PC-3 (cell line): ENCODE data around the gene ANK2. TPM values are rescaled to one million over a fixed set of nuclear protein-coding genes. Genes with fewer than 3 reads are reported as not detected.

Experiments used
- ATAC-seq: fragments of 200-7000 bp; cut with Tn5 transposase; 2 replicates; pipeline ENCODE4 v1.9.1; 2020; ENCODE audit warnings: mild to moderate bottlenecking, moderate library complexity
- BruUV-seq: library from RNA; stranded (reverse); fragments of 400-500 nt; replicated peaks from 2 replicates; lab custom pipeline; 2021; lab: Mats Ljungman, UMichigan
- CTCF ChIA-PET: fragments of 300-600 bp; sonication (Branson Sonifier 250); formaldehyde crosslinking; loops from one replicate; lab custom pipeline; 2022; ENCODE audit warnings: antibody characterized with exemption; lab: Charles Lee
- POLR2A ChIA-PET: fragments of 300-600 bp; sonication (Branson Sonifier 250); formaldehyde crosslinking; loops from one replicate; lab custom pipeline; 2022; ENCODE audit warnings: antibody characterized with exemption; ENCODE audit not compliant: unreplicated experiment; lab: Charles Lee
- DNase-seq: peaks from one replicate; pipeline ENCODE4 v3.0.0-alpha.2; 2015
- H2AFZ ChIP-seq: fragments of 300-600 bp; sonication (generic); 2 replicates; pipeline ENCODE4 v1.6.0; 2016; ENCODE audit warnings: antibody characterized with exemption, low read length
- H3F3A ChIP-seq: fragments of 300-600 bp; sonication (generic); one replicate; pipeline ENCODE4 v1.6.0; 2017; ENCODE audit warnings: antibody characterized with exemption, low read length, control low read depth, mild to moderate bottlenecking; ENCODE audit not compliant: unreplicated experiment
- H3K27ac ChIP-seq: fragments of 300-600 bp; sonication (generic); 2 replicates; pipeline ENCODE4 v1.5.1; 2016; ENCODE audit warnings: mild to moderate bottlenecking, low read length
- H3K27me3 ChIP-seq: fragments of 300-600 bp; sonication (generic); 2 replicates; pipeline ENCODE4 v1.6.1; 2016; ENCODE audit warnings: low read length, mixed read lengths
- H3K36me3 ChIP-seq: fragments of 300-600 bp; sonication (generic); 2 replicates; pipeline ENCODE4 v1.6.1; 2016; ENCODE audit warnings: low read depth, mixed run types, low read length, mixed read lengths
- H3K4me1 ChIP-seq: fragments of 300-600 bp; sonication (generic); 2 replicates; pipeline ENCODE4 v1.5.1; 2016; ENCODE audit warnings: low read length; ENCODE audit not compliant: insufficient read depth
- H3K4me2 ChIP-seq: fragments of 300-600 bp; sonication (generic); 2 replicates; pipeline ENCODE4 v1.6.0; 2016; ENCODE audit warnings: low read length
- H3K4me3 ChIP-seq: fragments of 300-600 bp; sonication (generic); 2 replicates; pipeline ENCODE4 v1.5.1; 2016; ENCODE audit warnings: mild to moderate bottlenecking, low read length, mixed read lengths
- H3K79me2 ChIP-seq: fragments of 300-600 bp; sonication (generic); 2 replicates; pipeline ENCODE4 v1.6.1; 2017; ENCODE audit warnings: low read length, mixed read lengths
- H3K9ac ChIP-seq: fragments of 300-600 bp; sonication (generic); 2 replicates; pipeline ENCODE4 v1.6.0; 2016; ENCODE audit warnings: mild to moderate bottlenecking, low read length
- H3K9me2 ChIP-seq: fragments of 300-600 bp; sonication (generic); replicated peaks from 2 replicates; pipeline ENCODE4 v1.6.1; 2016; ENCODE audit warnings: mixed run types, low read length, mixed read lengths
- H3K9me3 ChIP-seq: fragments of 300-600 bp; sonication (generic); 2 replicates; pipeline ENCODE4 v1.6.1; 2016; ENCODE audit warnings: low read length, mixed read lengths
- H4K20me1 ChIP-seq: fragments of 300-600 bp; sonication (generic); 2 replicates; pipeline ENCODE4 v1.6.1; 2016; ENCODE audit warnings: low read length, mixed read lengths
- EZH2 ChIP-seq: fragments of 300-600 bp; sonication (generic); IDR thresholded peaks from one replicate; pipeline ENCODE4 v1.6.1; 2017; ENCODE audit warnings: antibody characterized with exemption, mild to moderate bottlenecking, low read length; ENCODE audit not compliant: unreplicated experiment
- EZH2phosphoT487 ChIP-seq: fragments of 300-600 bp; sonication (generic); IDR thresholded peaks from 2 replicates; pipeline ENCODE4 v1.6.1; 2018; ENCODE audit warnings: mild to moderate bottlenecking, antibody characterized with exemption, low read length, borderline replicate concordance
- intact Hi-C: fragments of 100-400 bp; cut with micrococcal nuclease; formaldehyde crosslinking; loops from 2 replicates; pipeline ENCODE4 v1.9.0; 2023
- total RNA-seq: library from RNA; depleted of rRNA; stranded (reverse); fragments of >200 nt; gene quantifications from 2 replicates; pipeline ENCODE4 v1.2.3, GENCODE V29; 2014
- TF ChIP-seq, protein P1 (sequence below): fragments of 300-600 bp; sonication (generic); conservative IDR thresholded peaks from 2 replicates; pipeline ENCODE4 v1.5.1; 2017; ENCODE audit warnings: antibody characterized with exemption, low read depth, mild to moderate bottlenecking, low read length

ANK2 gene
- total RNA-seq, 1 experiment from 2014 or later, result 1.8 TPM

DNA sequence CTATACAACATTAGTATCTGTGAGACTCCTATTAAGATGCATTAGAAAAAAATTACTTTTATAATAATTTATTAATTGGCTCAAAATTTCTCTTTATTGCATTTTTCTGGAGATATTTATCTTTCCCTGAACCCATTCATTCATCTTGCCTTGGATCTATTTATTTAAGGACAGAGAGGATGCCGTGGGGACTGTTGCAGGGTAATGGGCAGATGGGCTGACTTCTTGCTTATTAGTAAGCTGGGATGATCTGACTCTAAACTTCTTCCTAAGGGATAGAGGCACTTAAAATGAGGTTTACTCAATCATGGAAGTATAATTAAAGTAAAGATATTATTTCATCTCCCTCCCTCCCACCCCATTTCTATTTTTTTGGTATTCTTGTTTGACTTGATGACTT lies 18.2 kb upstream of the ANK2 start:
- DNase-seq (no peak), ATAC-seq (no peak)
- Histone ChIP-seq H3K4me2 (no peak overlapping the region), H3K27me3 (peaks cover 19% of the 10 kb centered on the region), H3K9me3 (no peaks in the 10 kb centered on the region), H3K79me2 (no peaks in the 10 kb centered on the region), H3K4me1 (no peaks in the 10 kb centered on the region), H3F3A (no peaks in the 10 kb centered on the region), H2AFZ (no peak overlapping the region), H3K4me3 (no peak overlapping the region), H3K9me2 (no peaks in the 10 kb centered on the region), H3K36me3 (no peaks in the 10 kb centered on the region), H3K9ac (no peak overlapping the region), H3K27ac (no peak overlapping the region), H4K20me1 (no peaks in the 10 kb centered on the region)
- intact Hi-C loops, result no loop called here
- ChIA-PET POLR2A (no interaction called here), CTCF (no interaction called here)
- BruUV-seq, result no TSS peak
- TF ChIP-seq, protein P1, sequence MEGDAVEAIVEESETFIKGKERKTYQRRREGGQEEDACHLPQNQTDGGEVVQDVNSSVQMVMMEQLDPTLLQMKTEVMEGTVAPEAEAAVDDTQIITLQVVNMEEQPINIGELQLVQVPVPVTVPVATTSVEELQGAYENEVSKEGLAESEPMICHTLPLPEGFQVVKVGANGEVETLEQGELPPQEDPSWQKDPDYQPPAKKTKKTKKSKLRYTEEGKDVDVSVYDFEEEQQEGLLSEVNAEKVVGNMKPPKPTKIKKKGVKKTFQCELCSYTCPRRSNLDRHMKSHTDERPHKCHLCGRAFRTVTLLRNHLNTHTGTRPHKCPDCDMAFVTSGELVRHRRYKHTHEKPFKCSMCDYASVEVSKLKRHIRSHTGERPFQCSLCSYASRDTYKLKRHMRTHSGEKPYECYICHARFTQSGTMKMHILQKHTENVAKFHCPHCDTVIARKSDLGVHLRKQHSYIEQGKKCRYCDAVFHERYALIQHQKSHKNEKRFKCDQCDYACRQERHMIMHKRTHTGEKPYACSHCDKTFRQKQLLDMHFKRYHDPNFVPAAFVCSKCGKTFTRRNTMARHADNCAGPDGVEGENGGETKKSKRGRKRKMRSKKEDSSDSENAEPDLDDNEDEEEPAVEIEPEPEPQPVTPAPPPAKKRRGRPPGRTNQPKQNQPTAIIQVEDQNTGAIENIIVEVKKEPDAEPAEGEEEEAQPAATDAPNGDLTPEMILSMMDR, result no peak
- TF ChIP-seq EZH2 (no peak), EZH2phosphoT487 (no peak)

DNA sequence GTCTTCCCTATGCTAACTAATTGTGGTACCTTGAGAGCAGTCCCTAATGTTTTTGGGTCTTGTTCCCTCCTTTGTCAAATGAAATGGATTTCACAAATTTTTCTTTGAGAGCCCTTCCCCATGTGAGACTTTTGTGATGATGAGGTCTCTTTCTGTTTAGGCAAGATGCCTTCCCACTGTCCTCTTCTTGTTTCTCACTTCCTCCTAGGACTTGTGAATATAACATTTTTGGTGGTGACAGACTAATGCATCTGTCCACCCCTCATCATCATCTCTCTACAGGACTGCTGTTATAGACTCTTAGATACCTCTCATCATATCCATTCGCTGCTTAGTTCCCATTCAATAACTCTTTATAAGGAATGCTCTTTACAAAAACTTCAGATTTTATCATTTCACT lies 8.7 kb upstream of the ANK2 start:
- Histone ChIP-seq H3K79me2 (no peaks in the 10 kb centered on the region), H3K9me3 (no peaks in the 10 kb centered on the region), H3K27me3 (no peaks in the 10 kb centered on the region), H3F3A (no peaks in the 10 kb centered on the region), H3K36me3 (no peaks in the 10 kb centered on the region), H3K4me1 (no peaks in the 10 kb centered on the region), H4K20me1 (no peaks in the 10 kb centered on the region), H3K4me3 (no peak overlapping the region), H3K9me2 (no peaks in the 10 kb centered on the region), H3K27ac (no peak overlapping the region), H2AFZ (no peak overlapping the region), H3K9ac (no peak overlapping the region), H3K4me2 (no peak overlapping the region)
- POLR2A ChIA-PET, result no interaction called here
- DNase-seq, result no peak
- TF ChIP-seq, protein P1, result no peak
- TF ChIP-seq EZH2 (no peak), EZH2phosphoT487 (no peak)
- BruUV-seq, result no TSS peak
- no peak for ATAC-seq
- intact Hi-C loops, result no loop called here
- CTCF ChIA-PET, result no interaction called here

DNA sequence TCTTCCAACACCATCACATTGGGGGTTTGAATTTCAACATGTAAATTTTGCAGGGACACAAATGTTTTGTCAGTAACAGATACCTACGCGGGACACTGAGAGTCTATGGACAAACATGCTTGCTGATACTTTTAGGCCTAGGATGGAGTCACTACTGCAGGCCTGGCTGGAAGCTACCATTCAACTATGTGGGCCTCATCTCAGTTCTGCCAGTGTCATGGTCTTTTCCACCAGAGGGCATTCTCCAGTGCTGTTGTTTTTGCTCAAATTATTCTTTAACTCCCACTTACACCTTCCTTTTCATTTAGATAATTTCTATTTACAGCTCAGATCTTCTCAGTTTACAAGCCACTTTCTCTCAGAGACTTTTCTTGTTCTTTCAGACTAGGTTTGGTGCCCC lies 7.0 kb upstream of the ANK2 start:
- CTCF ChIA-PET, result no interaction called here
- BruUV-seq, result no TSS peak
- intact Hi-C loops, result no loop called here

More for the DNA sequence above, 7.0 kb upstream of the ANK2 start:
- Histone ChIP-seq H3K4me1 (no peaks in the 10 kb centered on the region), H4K20me1 (no peaks in the 10 kb centered on the region), H3K9me3 (no peaks in the 10 kb centered on the region), H3K36me3 (no peaks in the 10 kb centered on the region), H3K27me3 (no peaks in the 10 kb centered on the region), H3K4me3 (no peak overlapping the region), H3F3A (no peaks in the 10 kb centered on the region), H3K4me2 (no peak overlapping the region), H3K9me2 (no peaks in the 10 kb centered on the region), H3K9ac (no peak overlapping the region), H3K79me2 (no peaks in the 10 kb centered on the region), H2AFZ (no peak overlapping the region), H3K27ac (no peak overlapping the region)
- POLR2A ChIA-PET, result no interaction called here
- TF ChIP-seq EZH2, result no peak
- TF ChIP-seq, protein P1, result no peak
- no peak for TF ChIP-seq EZH2phosphoT487
- DNase-seq (no peak), ATAC-seq (no peak)
